ENCODE measurements around the gene MOV10L1. TPM values are rescaled to one million over a fixed set of nuclear protein-coding genes. Genes with fewer than 3 reads are reported as not detected.

MOV10L1 gene
- polyA plus RNA-seq, 3 donors, result 0.18 to 0.35 TPM; not detected in 1

DNA sequence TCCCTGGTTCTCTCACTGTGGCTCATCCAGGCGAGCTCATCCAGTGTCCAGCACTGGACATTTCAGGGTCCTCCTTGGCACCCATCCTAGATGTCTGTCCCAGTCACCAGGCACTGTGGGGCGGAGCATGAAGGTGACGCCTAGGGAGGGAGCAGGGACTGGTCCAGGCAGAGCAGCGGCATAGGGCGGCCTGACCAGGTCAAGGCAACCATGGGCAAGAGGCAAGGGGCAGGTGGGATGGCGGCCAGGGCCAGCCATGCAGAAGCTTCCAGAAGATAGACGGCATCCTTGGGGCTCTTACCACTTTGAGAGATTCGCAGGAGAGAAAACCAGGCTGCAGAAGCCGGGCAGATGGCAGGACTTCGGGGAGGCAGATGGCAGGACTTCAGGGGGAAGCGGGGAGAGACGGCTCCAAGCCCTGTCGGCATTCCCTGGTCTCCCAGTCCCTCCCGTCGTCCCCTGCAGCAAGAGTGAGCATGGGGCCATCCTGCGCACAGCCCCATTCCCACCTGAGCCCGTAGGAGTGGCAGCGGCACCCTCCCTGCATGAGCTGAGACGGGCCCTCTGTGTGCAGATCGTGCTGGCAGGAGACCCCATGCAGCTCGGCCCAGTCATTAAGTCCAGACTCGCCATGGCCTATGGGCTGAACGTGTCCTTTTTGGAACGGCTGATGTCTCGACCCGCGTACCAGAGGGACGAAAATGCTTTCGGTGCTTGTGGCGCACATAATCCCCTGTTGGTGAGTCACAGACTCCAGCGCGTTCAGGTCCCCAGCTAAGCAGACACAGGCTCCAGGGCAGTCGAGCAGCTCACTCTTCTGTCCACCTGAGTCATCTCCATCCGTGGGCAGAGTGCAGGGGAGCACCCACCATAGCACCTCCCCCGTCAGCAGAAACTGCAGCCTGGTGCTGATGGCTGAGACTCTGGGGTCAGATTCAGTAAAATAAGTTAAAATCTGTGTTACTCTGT is 60.6 kb downstream of the MOV10L1 start:
- H3K4me3 ChIP-seq (replicated peaks in 1 of 3; ENCODE audit: low read depth in 2 of 3, low read length in 3 of 3), result no peak overlapping the region
- no peaks in the 10 kb centered on the region for H3K27me3 ChIP-seq (ENCODE audit: control insufficient read depth in 2 of 2, insufficient read depth in 2 of 2, low read length in 2 of 2)
- no peak overlapping the region for H3K9ac ChIP-seq (ENCODE audit: insufficient read depth, low read length, poor library complexity, severe bottlenecking)
- no peaks in the 10 kb centered on the region for H3K79me2 ChIP-seq (ENCODE audit: insufficient read depth, low read length)
- peaks cover 34 to 37% of the 10 kb centered on the region in 2 donors for H3K4me1 ChIP-seq (ENCODE audit: control insufficient read depth in 1 of 2, insufficient read depth in 2 of 2, low read length in 2 of 2)
- Mint-ChIP-seq H3K27ac (no peak overlapping the region), H3K36me3 (no peaks in the 10 kb centered on the region), H3K9me3 (no peaks in the 10 kb centered on the region), H3K4me1 (peaks cover 36% of the 10 kb centered on the region), H3K27me3 (ENCODE audit: low read depth in 3 of 3) (peaks cover 0 to 6% (median 0%) of the 10 kb centered on the region in 3 donors), H3K4me3 (no peak overlapping the region)
- no peak overlapping the region for H3K27ac ChIP-seq (ENCODE audit: low read depth in 1 of 2, low read length in 2 of 2)
- no peaks in the 10 kb centered on the region for H4K20me1 ChIP-seq (ENCODE audit: insufficient read depth, low read length)
- no peak overlapping the region for H2AFZ ChIP-seq (ENCODE audit: insufficient read depth, low read depth, low read length, poor library complexity, severe bottlenecking)
- 94% methylated on average over 34 of the region's 35 CpGs for WGBS (ENCODE audit: insufficient coverage)
- H3K4me2 ChIP-seq (replicated peaks; ENCODE audit: extremely low read depth, low read length, poor library complexity, severe bottlenecking), result no peak overlapping the region
- H3K9me3 ChIP-seq (replicated peaks in 1 of 2; ENCODE audit: control insufficient read depth in 1 of 2, insufficient read depth in 1 of 2, low read length in 2 of 2), result no peaks in the 10 kb centered on the region
- intact Hi-C loops (cut with micrococcal nuclease), result no loop called here
- DNase-seq, result no peak
- TF ChIP-seq, protein P1, sequence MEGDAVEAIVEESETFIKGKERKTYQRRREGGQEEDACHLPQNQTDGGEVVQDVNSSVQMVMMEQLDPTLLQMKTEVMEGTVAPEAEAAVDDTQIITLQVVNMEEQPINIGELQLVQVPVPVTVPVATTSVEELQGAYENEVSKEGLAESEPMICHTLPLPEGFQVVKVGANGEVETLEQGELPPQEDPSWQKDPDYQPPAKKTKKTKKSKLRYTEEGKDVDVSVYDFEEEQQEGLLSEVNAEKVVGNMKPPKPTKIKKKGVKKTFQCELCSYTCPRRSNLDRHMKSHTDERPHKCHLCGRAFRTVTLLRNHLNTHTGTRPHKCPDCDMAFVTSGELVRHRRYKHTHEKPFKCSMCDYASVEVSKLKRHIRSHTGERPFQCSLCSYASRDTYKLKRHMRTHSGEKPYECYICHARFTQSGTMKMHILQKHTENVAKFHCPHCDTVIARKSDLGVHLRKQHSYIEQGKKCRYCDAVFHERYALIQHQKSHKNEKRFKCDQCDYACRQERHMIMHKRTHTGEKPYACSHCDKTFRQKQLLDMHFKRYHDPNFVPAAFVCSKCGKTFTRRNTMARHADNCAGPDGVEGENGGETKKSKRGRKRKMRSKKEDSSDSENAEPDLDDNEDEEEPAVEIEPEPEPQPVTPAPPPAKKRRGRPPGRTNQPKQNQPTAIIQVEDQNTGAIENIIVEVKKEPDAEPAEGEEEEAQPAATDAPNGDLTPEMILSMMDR (IDR thresholded peaks at IDR 0.05), result no peak
- no peaks in the 10 kb centered on the region for H3K36me3 ChIP-seq (replicated peaks in 1 of 2; ENCODE audit: control insufficient read depth in 1 of 2, insufficient read depth in 2 of 2, low read length in 2 of 2)

DNA sequence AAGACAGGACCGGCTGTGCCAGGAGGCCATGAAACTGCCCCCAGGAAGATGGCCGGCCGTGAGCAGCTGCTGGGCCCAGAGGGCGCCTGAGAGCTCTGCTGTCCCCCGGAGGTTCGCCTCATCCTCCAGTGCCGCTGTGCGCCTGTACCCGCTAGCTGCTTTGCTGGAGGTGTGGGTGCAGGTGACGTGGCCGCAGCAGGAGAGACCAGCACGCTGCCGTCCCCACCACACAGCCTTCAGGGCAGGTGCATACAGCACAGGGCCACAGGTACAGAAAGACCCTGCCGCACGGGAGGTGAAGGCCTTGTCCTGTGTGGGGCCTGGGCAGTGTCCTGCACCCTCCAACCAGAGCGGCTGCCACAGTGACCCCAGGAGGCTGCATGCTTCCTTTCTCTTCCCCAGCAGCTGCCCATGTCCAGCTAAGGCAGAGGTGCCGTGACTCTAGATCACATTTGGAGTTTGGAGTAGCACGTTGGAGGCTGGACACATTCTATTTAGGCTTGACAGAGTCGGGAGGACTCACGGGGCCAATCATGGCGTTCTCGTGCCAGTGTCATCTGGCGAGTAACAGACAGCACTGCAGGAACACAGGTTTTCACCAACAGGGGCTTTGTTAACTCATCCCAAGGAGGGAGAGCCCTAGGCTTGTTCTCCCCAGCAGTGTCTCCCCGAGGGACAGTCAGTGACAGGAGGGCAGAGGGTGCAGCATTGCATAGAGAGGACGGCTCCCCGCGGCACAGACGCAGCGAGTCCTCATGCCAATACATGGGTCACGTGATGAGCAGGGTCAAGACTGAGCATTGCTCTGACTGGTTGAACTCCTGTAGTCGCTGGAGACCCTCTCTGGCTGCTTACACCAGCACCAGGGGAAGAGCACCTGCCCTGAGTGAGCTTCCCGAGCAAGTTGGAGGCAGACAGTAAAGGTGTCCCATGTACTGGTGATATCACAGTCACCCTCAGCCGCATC is 62.0 kb downstream of the MOV10L1 start:
- TF ChIP-seq, protein P1 (IDR thresholded peaks at IDR 0.05), result no peak
- Histone ChIP-seq H3K4me1 (ENCODE audit: control insufficient read depth in 1 of 2, insufficient read depth in 2 of 2, low read length in 2 of 2) (peaks cover 20 to 23% of the 10 kb centered on the region in 2 donors), H3K36me3 (replicated peaks in 1 of 2; ENCODE audit: control insufficient read depth in 1 of 2, insufficient read depth in 2 of 2, low read length in 2 of 2) (no peaks in the 10 kb centered on the region), H2AFZ (ENCODE audit: insufficient read depth, low read depth, low read length, poor library complexity, severe bottlenecking) (no peak overlapping the region), H3K4me2 (replicated peaks; ENCODE audit: extremely low read depth, low read length, poor library complexity, severe bottlenecking) (no peak overlapping the region), H3K27me3 (ENCODE audit: control insufficient read depth in 2 of 2, insufficient read depth in 2 of 2, low read length in 2 of 2) (no peaks in the 10 kb centered on the region), H4K20me1 (ENCODE audit: insufficient read depth, low read length) (no peaks in the 10 kb centered on the region), H3K9me3 (replicated peaks in 1 of 2; ENCODE audit: control insufficient read depth in 1 of 2, insufficient read depth in 1 of 2, low read length in 2 of 2) (no peaks in the 10 kb centered on the region), H3K9ac (ENCODE audit: insufficient read depth, low read length, poor library complexity, severe bottlenecking) (no peak overlapping the region), H3K27ac (ENCODE audit: low read depth in 1 of 2, low read length in 2 of 2) (no peak overlapping the region), H3K4me3 (replicated peaks in 1 of 3; ENCODE audit: low read depth in 2 of 3, low read length in 3 of 3) (no peak overlapping the region), H3K79me2 (ENCODE audit: insufficient read depth, low read length) (no peaks in the 10 kb centered on the region)
- Mint-ChIP-seq H3K4me3 (no peak overlapping the region), H3K27me3 (ENCODE audit: low read depth in 3 of 3) (peaks cover 0 to 5% (median 0%) of the 10 kb centered on the region in 3 donors), H3K36me3 (no peaks in the 10 kb centered on the region), H3K9me3 (no peaks in the 10 kb centered on the region), H3K27ac (peak overlapping the region in 1 of 7 donors; percentile 2), H3K4me1 (peaks cover 23% of the 10 kb centered on the region)
- intact Hi-C loops (cut with micrococcal nuclease), result no loop called here
- DNase-seq, result no peak
- WGBS (ENCODE audit: insufficient coverage), result 91% methylated on average over 32 of the region's 33 CpGs

All from CD14-positive monocyte (primary cell).